ENCODE measurements around the gene NKX1-1. TPM values are rescaled to one million over a fixed set of nuclear protein-coding genes. Genes with fewer than 3 reads are reported as not detected.

Gene NKX1-1
- total and polyA plus RNA-seq, 2 of the 8 experiments (the other 6 are each of a cell fraction or from before 2014, with no cell fraction given): not detected

- peak in 1 of 2 experiments; percentile 45 for DNase-seq (ENCODE audit: low read depth in 1 of 2, low spot score in 2 of 2)
- Histone ChIP-seq H3K9ac (replicated peaks in 1 of 4; ENCODE audit: extremely low read depth in 1 of 4, low read depth in 3 of 4, low read length in 3 of 4) (no peak overlapping the region), H2AFZ (ENCODE audit: low read length) (no peak overlapping the region), H3K79me2 (ENCODE audit: control insufficient read depth in 1 of 2, insufficient read depth in 2 of 2, low read length in 2 of 2) (no peaks in the 10 kb centered on the region), H4K5ac (ENCODE audit: insufficient read length, low read depth, low read length) (no peak overlapping the region), H3K27me3 (replicated peaks in 1 of 4; ENCODE audit: control insufficient read depth in 3 of 4, extremely low read depth in 1 of 4, insufficient read depth in 3 of 4, low read length in 3 of 4) (no peaks in the 10 kb centered on the region), H2BK15ac (ENCODE audit: low read length) (no peak overlapping the region; the same call in 1 of the 2 replicates), H4K20me1 (replicated peaks in 1 of 2; ENCODE audit: control insufficient read depth in 1 of 2, insufficient read depth in 2 of 2, low read length in 2 of 2) (peaks cover 0 to 15% of the 10 kb centered on the region in 2 experiments), H2BK120ac (replicated peaks; ENCODE audit: low read depth, low read length) (no peak overlapping the region), H3K14ac (ENCODE audit: insufficient read length) (no peak overlapping the region), H2BK20ac (ENCODE audit: low read length) (no peak overlapping the region), H2BK5ac (ENCODE audit: low read depth, low read length) (no peak overlapping the region), H3K4ac (replicated peaks; ENCODE audit: insufficient read length, low read depth, low read length) (no peak overlapping the region), H2AK5ac (ENCODE audit: low read depth, low read length) (no peak overlapping the region), H3K27ac (ENCODE audit: low read depth, low read length) (no peak overlapping the region), H3K4me1 (replicated peaks in 1 of 4; ENCODE audit: control insufficient read depth in 3 of 4, insufficient read depth in 4 of 4, low read length in 3 of 4) (no peaks in the 10 kb centered on the region), H3K18ac (ENCODE audit: extremely low read depth, low read length) (peak overlapping the region; percentile 32; the same call in 1 of the 2 replicates), H3K79me1 (ENCODE audit: low read depth, low read length) (no peaks in the 10 kb centered on the region), H3K9me3 (ENCODE audit: insufficient read depth in 2 of 2, low read depth in 1 of 2, low read length in 1 of 2) (peaks cover 0 to 14% of the 10 kb centered on the region in 2 experiments; a peak in 2 of 4 replicates), H2BK12ac (ENCODE audit: low read depth, low read length) (no peak overlapping the region), H3K4me2 (ENCODE audit: insufficient read depth in 1 of 2, low read depth in 2 of 2, low read length in 2 of 2) (no peak overlapping the region), H3K23me2 (ENCODE audit: low read depth, low read length) (peaks cover 19% of the 10 kb centered on the region; the same call in 1 of the 2 replicates), H3K36me3 (ENCODE audit: control insufficient read depth in 2 of 4, insufficient read depth in 4 of 4, low read length in 3 of 4) (no peaks in the 10 kb centered on the region; a peak in 1 of 8 replicates), H3K4me3 (ENCODE audit: extremely low read depth in 1 of 4, insufficient read depth in 2 of 4, low read depth in 3 of 4, low read length in 4 of 4) (no peak overlapping the region), H4K8ac (ENCODE audit: extremely low read depth, insufficient read depth, low read length) (peak overlapping the region; percentile 83; the same call in 1 of the 2 replicates), H4K91ac (replicated peaks; ENCODE audit: insufficient read length, low read length) (no peak overlapping the region), H3K56ac (replicated peaks; ENCODE audit: insufficient read length, low read depth, low read length) (no peak overlapping the region), H3K23ac (ENCODE audit: insufficient read length) (no peak overlapping the region)
- no peak for FAIRE-seq
- TF ChIP-seq RNF2 (IDR thresholded peaks at IDR 0.05; ENCODE audit: borderline replicate concordance, low read depth, low read length, missing control alignments, poor library complexity, severe bottlenecking) (no peak), TAF1 (IDR thresholded peaks at IDR 0.05; ENCODE audit: low read depth, low read length) (no peak), CHD1 (IDR thresholded peaks at IDR 0.05; ENCODE audit: low read depth, low read length) (no peak), PHF8 (conservative IDR thresholded peaks at IDR 0.05; ENCODE audit: low read depth, low read length) (no peak), ASH2L (IDR thresholded peaks at IDR 0.05; ENCODE audit: low read length) (no peak)
- 84% methylated on average over 11 of the region's 12 CpGs; no CpG with 5 or more reads in 1 of the 2 experiments for WGBS, 2 experiments (ENCODE audit: extremely low coverage in 1 of 2, insufficient coverage in 1 of 2, insufficient read length in 1 of 2, insufficient replicate concordance in 2 of 2, low coverage in 1 of 2, low lambda C conversion rate in 2 of 2, missing lambda C conversion rate in 1 of 2)
- CTCF ChIA-PET (ENCODE audit: partially characterized antibody): interaction anchor here (0.6 to 1.0 kb wide), 3 partner anchors 25 to 100 kb away, joined by 3 to 4 read pairs (median 3); no protein-coding TSS in a partner anchor
- POLR2A ChIA-PET (ENCODE audit: partially characterized antibody): no interaction called here
These were observed 43.2 kb upstream of the NKX1-1 start for GRCh38 chr4:1449475-1449832.

Data from H1 (cell line).